GM19395 (cell line): ENCODE results near the gene TOMT.

Source experiments
- ATAC-seq: cut with Tn5 transposase; IDR thresholded peaks from one replicate; pipeline ENCODE4 v1.9.1; 2021; ENCODE audit warnings: mild to moderate bottlenecking, moderate library complexity; ENCODE audit not compliant: unreplicated experiment

The TOMT gene

GRCh38 chr11:72157131-72157530, 51.4 kb downstream of the TOMT start:
- no peak for ATAC-seq
